ENCODE results near the gene TMEM168.

Gene TMEM168

GRCh38 chr7:112749775-112750174, 40.4 kb downstream of the TMEM168 start:
- H3K4me1 ChIP-seq (ENCODE audit: control insufficient read depth in 1 of 2, insufficient read depth in 2 of 2, low read length in 2 of 2), result no peaks in the 10 kb centered on the region

DNA sequence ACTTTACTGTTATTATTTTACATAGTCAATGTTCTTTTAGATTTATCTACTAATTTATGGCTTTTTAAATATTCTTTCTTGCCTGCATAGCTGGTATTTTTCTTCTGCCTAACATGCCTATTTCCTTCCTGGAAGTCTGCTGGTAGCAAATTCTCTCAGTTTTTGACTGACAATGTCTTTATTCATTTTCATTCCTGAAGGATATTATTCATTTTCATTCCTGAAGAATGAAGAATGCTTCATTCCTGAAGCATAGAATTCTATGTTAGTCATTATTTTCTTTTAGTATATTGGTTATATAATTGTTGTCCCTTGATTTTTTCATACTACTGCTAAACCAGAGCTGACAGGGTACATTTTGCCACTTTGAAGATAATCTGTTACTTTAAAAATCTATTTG, 41.8 kb downstream of the TMEM168 start:
- no peaks in the 10 kb centered on the region for H3K79me2 ChIP-seq (ENCODE audit: control insufficient read depth, insufficient read depth, low read length, poor library complexity)
- no peak overlapping the region for H2BK5ac ChIP-seq (ENCODE audit: low read depth, low read length, poor library complexity)
- H3K4me3 ChIP-seq (ENCODE audit: low read depth, low read length), result no peak overlapping the region
- H3K14ac ChIP-seq (ENCODE audit: low read length), result no peak overlapping the region
- H2AK5ac ChIP-seq (ENCODE audit: low read length), result no peak overlapping the region
- H3K18ac ChIP-seq (ENCODE audit: low read length), result no peak overlapping the region
- H3K4ac ChIP-seq (ENCODE audit: low read depth, low read length), result no peak overlapping the region
- H3K79me1 ChIP-seq (ENCODE audit: low read length), result no peaks in the 10 kb centered on the region
- H3K9ac ChIP-seq (ENCODE audit: low read length), result no peak overlapping the region
- H4K91ac ChIP-seq (ENCODE audit: low read depth, low read length), result no peak overlapping the region
- H2BK120ac ChIP-seq (ENCODE audit: insufficient read depth, low read length, poor library complexity), result no peak overlapping the region
- peaks cover 2% of the 10 kb centered on the region for H3K9me3 ChIP-seq (ENCODE audit: insufficient read depth, low read depth, low read length)
- H2BK12ac ChIP-seq (ENCODE audit: low read length), result no peak overlapping the region
- no peak overlapping the region for H3K23ac ChIP-seq (ENCODE audit: low read length)
- no peaks in the 10 kb centered on the region for H3K27me3 ChIP-seq (ENCODE audit: insufficient read depth, low read length)
- H3K4me1 ChIP-seq (ENCODE audit: control insufficient read depth in 1 of 2, insufficient read depth in 2 of 2, low read length in 2 of 2), result no peaks in the 10 kb centered on the region
- H2AFZ ChIP-seq (ENCODE audit: insufficient read depth, low read length, poor library complexity), result no peak overlapping the region
- no peak overlapping the region for H3K27ac ChIP-seq (ENCODE audit: low read depth, low read length)
- peak; percentile 35 to 82 for DNase-seq
- no peak overlapping the region for H4K12ac ChIP-seq (ENCODE audit: low read depth, low read length)
- no peak overlapping the region for H3K4me2 ChIP-seq (ENCODE audit: low read length)
- no peak overlapping the region for H4K8ac ChIP-seq (ENCODE audit: low read depth, low read length)
- no peaks in the 10 kb centered on the region for H3K36me3 ChIP-seq (ENCODE audit: control insufficient read depth in 1 of 2, insufficient read depth in 2 of 2, low read length in 2 of 2)

More at GRCh38 chr7:112749775-112750174, 40.4 kb downstream of the TMEM168 start:
- H3K23ac ChIP-seq (ENCODE audit: low read length), result no peak overlapping the region
- no peaks in the 10 kb centered on the region for H3K79me2 ChIP-seq (ENCODE audit: control insufficient read depth, insufficient read depth, low read length, poor library complexity)
- H2AK5ac ChIP-seq (ENCODE audit: low read length), result no peak overlapping the region
- H3K4me3 ChIP-seq (ENCODE audit: low read depth, low read length), result no peak overlapping the region
- H3K9me3 ChIP-seq (ENCODE audit: insufficient read depth, low read depth, low read length), result peaks cover 2% of the 10 kb centered on the region
- H3K79me1 ChIP-seq (ENCODE audit: low read length), result no peaks in the 10 kb centered on the region
- H3K36me3 ChIP-seq (ENCODE audit: control insufficient read depth in 1 of 2, insufficient read depth in 2 of 2, low read length in 2 of 2), result no peaks in the 10 kb centered on the region
- no CpG with 5 or more reads among the region's 2 CpGs for WGBS (ENCODE audit: extremely low coverage, insufficient coverage, insufficient read length)
- H2BK5ac ChIP-seq (ENCODE audit: low read depth, low read length, poor library complexity), result no peak overlapping the region
- no peak overlapping the region for H4K8ac ChIP-seq (ENCODE audit: low read depth, low read length)
- H3K4ac ChIP-seq (ENCODE audit: low read depth, low read length), result no peak overlapping the region
- no peak overlapping the region for H4K91ac ChIP-seq (ENCODE audit: low read depth, low read length)
- no peak for DNase-seq
- H3K14ac ChIP-seq (ENCODE audit: low read length), result no peak overlapping the region
- H2AFZ ChIP-seq (ENCODE audit: insufficient read depth, low read length, poor library complexity), result no peak overlapping the region
- no peaks in the 10 kb centered on the region for H3K27me3 ChIP-seq (ENCODE audit: insufficient read depth, low read length)
- no peak overlapping the region for H2BK120ac ChIP-seq (ENCODE audit: insufficient read depth, low read length, poor library complexity)
- no peak overlapping the region for H3K18ac ChIP-seq (ENCODE audit: low read length)
- H2BK12ac ChIP-seq (ENCODE audit: low read length), result no peak overlapping the region
- H3K27ac ChIP-seq (ENCODE audit: low read depth, low read length), result no peak overlapping the region
- H3K9ac ChIP-seq (ENCODE audit: low read length), result no peak overlapping the region
- no peak overlapping the region for H4K12ac ChIP-seq (ENCODE audit: low read depth, low read length)
- no peak overlapping the region for H3K4me2 ChIP-seq (ENCODE audit: low read length)

DNA sequence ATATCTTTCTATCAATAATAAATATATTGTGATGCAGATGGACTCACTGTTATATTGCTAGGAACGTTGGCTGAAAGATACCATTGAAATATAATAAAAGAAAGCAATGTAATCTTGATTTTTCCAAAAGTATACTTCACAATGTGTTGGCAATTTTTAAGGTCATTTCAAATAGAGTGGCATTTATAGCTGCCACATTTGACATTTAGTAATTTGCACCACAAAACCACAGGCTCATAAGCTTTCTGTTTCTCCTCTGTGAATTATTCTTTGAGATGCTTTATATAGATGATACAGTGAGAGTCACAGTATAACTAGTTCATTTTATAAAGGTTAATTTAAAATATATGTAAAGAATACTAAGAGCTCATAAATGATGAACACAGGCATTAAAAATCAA, 44.6 kb downstream of the TMEM168 start:
- H3K9me3 ChIP-seq (ENCODE audit: insufficient read depth, low read depth, low read length), result peaks cover 2% of the 10 kb centered on the region
- no peaks in the 10 kb centered on the region for H3K27me3 ChIP-seq (ENCODE audit: insufficient read depth, low read length)
- no peak overlapping the region for H3K4ac ChIP-seq (ENCODE audit: low read depth, low read length)
- H3K9ac ChIP-seq (ENCODE audit: low read length), result no peak overlapping the region
- no peaks in the 10 kb centered on the region for H3K79me1 ChIP-seq (ENCODE audit: low read length)
- WGBS (ENCODE audit: extremely low coverage, insufficient coverage, insufficient read length), result no CpG with 5 or more reads among the region's 1 CpG
- H3K36me3 ChIP-seq (ENCODE audit: control insufficient read depth in 1 of 2, insufficient read depth in 2 of 2, low read length in 2 of 2), result no peaks in the 10 kb centered on the region
- H2AK5ac ChIP-seq (ENCODE audit: low read length), result no peak overlapping the region
- no peak overlapping the region for H3K14ac ChIP-seq (ENCODE audit: low read length)
- no peak overlapping the region for H4K8ac ChIP-seq (ENCODE audit: low read depth, low read length)
- H2BK5ac ChIP-seq (ENCODE audit: low read depth, low read length, poor library complexity), result no peak overlapping the region
- H2AFZ ChIP-seq (ENCODE audit: insufficient read depth, low read length, poor library complexity), result no peak overlapping the region
- no peaks in the 10 kb centered on the region for H3K79me2 ChIP-seq (ENCODE audit: control insufficient read depth, insufficient read depth, low read length, poor library complexity)
- H3K4me1 ChIP-seq (ENCODE audit: control insufficient read depth in 1 of 2, insufficient read depth in 2 of 2, low read length in 2 of 2), result no peaks in the 10 kb centered on the region
- H3K4me3 ChIP-seq (ENCODE audit: low read depth, low read length), result no peak overlapping the region
- no peak for DNase-seq
- no peak overlapping the region for H3K18ac ChIP-seq (ENCODE audit: low read length)
- H2BK120ac ChIP-seq (ENCODE audit: insufficient read depth, low read length, poor library complexity), result no peak overlapping the region
- H4K12ac ChIP-seq (ENCODE audit: low read depth, low read length), result no peak overlapping the region
- no peak overlapping the region for H4K91ac ChIP-seq (ENCODE audit: low read depth, low read length)
- no peak overlapping the region for H3K23ac ChIP-seq (ENCODE audit: low read length)
- no peak overlapping the region for H2BK12ac ChIP-seq (ENCODE audit: low read length)
- no peak overlapping the region for H3K4me2 ChIP-seq (ENCODE audit: low read length)
- H3K27ac ChIP-seq (ENCODE audit: low read depth, low read length), result no peak overlapping the region

DNA sequence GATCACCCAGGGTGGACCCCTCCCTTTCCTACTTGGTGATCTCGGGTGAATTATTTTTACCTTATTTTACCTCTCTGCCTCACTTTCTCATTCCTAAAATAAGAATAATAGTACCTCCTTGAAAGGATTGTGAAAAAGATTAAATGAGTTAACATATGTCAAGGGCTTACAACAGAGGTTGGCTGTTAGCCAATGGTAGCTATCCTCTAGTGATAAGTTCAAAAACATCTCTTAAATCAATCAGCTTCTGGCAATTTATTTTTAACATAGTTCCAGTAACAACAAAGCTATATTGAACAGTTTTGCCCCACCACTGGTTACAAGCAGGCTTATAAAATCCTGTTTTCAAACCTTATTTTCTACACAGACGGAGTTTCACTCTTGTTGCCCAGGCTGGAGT, 45.4 kb downstream of the TMEM168 start:
- Histone ChIP-seq H2BK120ac (ENCODE audit: insufficient read depth, low read length, poor library complexity) (no peak overlapping the region), H4K12ac (ENCODE audit: low read depth, low read length) (no peak overlapping the region), H3K9ac (ENCODE audit: low read length) (no peak overlapping the region), H2AK5ac (ENCODE audit: low read length) (no peak overlapping the region), H3K27me3 (ENCODE audit: insufficient read depth, low read length) (no peaks in the 10 kb centered on the region), H3K36me3 (ENCODE audit: control insufficient read depth in 1 of 2, insufficient read depth in 2 of 2, low read length in 2 of 2) (no peaks in the 10 kb centered on the region), H2AFZ (ENCODE audit: insufficient read depth, low read length, poor library complexity) (no peak overlapping the region), H3K79me2 (ENCODE audit: control insufficient read depth, insufficient read depth, low read length, poor library complexity) (no peaks in the 10 kb centered on the region), H3K79me1 (ENCODE audit: low read length) (no peaks in the 10 kb centered on the region), H4K8ac (ENCODE audit: low read depth, low read length) (no peak overlapping the region), H3K9me3 (ENCODE audit: insufficient read depth, low read depth, low read length) (peaks cover 2% of the 10 kb centered on the region), H3K4ac (ENCODE audit: low read depth, low read length) (no peak overlapping the region), H3K23ac (ENCODE audit: low read length) (no peak overlapping the region), H3K4me3 (ENCODE audit: low read depth, low read length) (no peak overlapping the region), H3K4me2 (ENCODE audit: low read length) (no peak overlapping the region), H3K27ac (ENCODE audit: low read depth, low read length) (no peak overlapping the region), H2BK12ac (ENCODE audit: low read length) (no peak overlapping the region), H3K4me1 (ENCODE audit: control insufficient read depth in 1 of 2, insufficient read depth in 2 of 2, low read length in 2 of 2) (no peaks in the 10 kb centered on the region), H3K18ac (ENCODE audit: low read length) (no peak overlapping the region), H4K91ac (ENCODE audit: low read depth, low read length) (no peak overlapping the region), H3K14ac (ENCODE audit: low read length) (no peak overlapping the region), H2BK5ac (ENCODE audit: low read depth, low read length, poor library complexity) (no peak overlapping the region)
- no CpG with 5 or more reads among the region's 2 CpGs for WGBS (ENCODE audit: extremely low coverage, insufficient coverage, insufficient read length)
- DNase-seq, result no peak
